A549 (cell line): ENCODE measurements around the gene DUXB. TPM values are rescaled to one million over a fixed set of nuclear protein-coding genes. Genes with fewer than 3 reads are reported as not detected.

ENCODE experiments used
- ATAC-seq, 2 experiments: fragments of 200-7000 bp in 1 of 2; fragments of >200 bp in 1 of 2; cut with Nextera tagmentation in 1 of 2; cut with Tn5 transposase in 1 of 2; 3 replicates each; pipeline versions ENCODE4 v1.8.0 to v1.9.1; 2018 to 2020; ENCODE audit warnings: mild to moderate bottlenecking in 1 of 2, moderate library complexity in 1 of 2
- CTCF ChIA-PET: fragments of 300-600 bp; sonication (Branson Sonifier 250); formaldehyde crosslinking; extraction: SDS; loops from one replicate; lab custom pipeline; 2021; ENCODE audit warnings: antibody characterized with exemption, inconsistent platforms; lab: Yijun Ruan, JAX
- POLR2A ChIA-PET: fragments of 350-600 bp; formaldehyde crosslinking; extraction: SDS; loops from one replicate; lab custom pipeline; 2021; ENCODE audit warnings: antibody characterized with exemption, inconsistent platforms; lab: Yijun Ruan, JAX
- DNase-seq, 2 experiments: peaks; one replicate each; pipeline versions ENCODE4 v3.0.0 to v3.0.0-alpha.2; 2011 to 2016; ENCODE audit warnings: low read depth in 1 of 2, low spot score in 1 of 2
- FAIRE-seq: peaks from 2 replicates; lab custom pipeline; 2011; peaks lifted over from hg19 to GRCh38; lab: Jason Lieb, UNC
- H3K27ac ChIP-seq, 2 experiments: fragments of >200 bp; sonication (Bioruptor Twin); formaldehyde crosslinking; 3 replicates each; pipeline ENCODE4 v1.5.1; 2016 to 2017
- H3K4me1 ChIP-seq: fragments of >200 bp; sonication (Bioruptor Twin); formaldehyde crosslinking; 3 replicates; pipeline ENCODE4 v1.6.1; 2016
- H3K4me2 ChIP-seq: fragments of >200 bp; sonication (Bioruptor Twin); formaldehyde crosslinking; 3 replicates; pipeline ENCODE4 v1.6.1; 2016
- H3K4me3 ChIP-seq: fragments of >200 bp; sonication (Bioruptor Twin); formaldehyde crosslinking; 3 replicates; pipeline ENCODE4 v1.5.1; 2016
- H3K9me3 ChIP-seq: fragments of >200 bp; sonication (Bioruptor Twin); formaldehyde crosslinking; 3 replicates; pipeline ENCODE4 v1.6.1; 2016
- CBX8 ChIP-seq: fragments of 200-600 bp; sonication (generic); IDR thresholded peaks from 2 replicates; pipeline ENCODE4 v1.6.1; 2016
- CHD2 ChIP-seq: fragments of 150-350 bp; IDR thresholded peaks from 2 replicates; pipeline ENCODE4 v1.6.1; 2014; ENCODE audit warnings: low read length; ENCODE audit not compliant: partially characterized antibody
- EHF ChIP-seq: fragments of 250-450 bp; sonication (Bioruptor Pico); IDR thresholded peaks from 2 replicates; pipeline ENCODE4 v1.5.0; 2020; ENCODE audit warnings: mild to moderate bottlenecking
- EP300 ChIP-seq, 2 experiments: fragments of >200 bp; sonication (Bioruptor Twin); formaldehyde crosslinking; IDR thresholded peaks; 2 replicates in 1 of 2; 3 replicates in 1 of 2; pipeline ENCODE4 v1.6.1; 2016 to 2017
- ESRRA ChIP-seq: fragments of 150-350 bp; IDR thresholded peaks from 2 replicates; pipeline ENCODE4 v1.6.1; 2014; ENCODE audit warnings: mild to moderate bottlenecking, low read length, borderline replicate concordance
- FOSL2 ChIP-seq, 2 experiments: fragments of 450-650 bp in 1 of 2; fragments of >200 bp in 1 of 2; sonication (Bioruptor Twin) in 1 of 2; formaldehyde crosslinking; IDR thresholded peaks; 2 replicates each; pipeline versions ENCODE4 v1.5.0 to v1.6.1; 2016 to 2020; ENCODE audit warnings: mild to moderate bottlenecking in 1 of 2, moderate library complexity in 1 of 2
- HOXA7 ChIP-seq: fragments of 250-450 bp; sonication (Bioruptor Pico); IDR thresholded peaks from 2 replicates; pipeline ENCODE4 v1.5.0; 2020; ENCODE audit warnings: mild to moderate bottlenecking, moderate library complexity
- MYC ChIP-seq: IDR thresholded peaks from 2 replicates; pipeline ENCODE4 v1.6.1; 2012; ENCODE audit warnings: mild to moderate bottlenecking, inconsistent platforms, low read length, improper control_type of control experiment, borderline replicate concordance
- NR3C1 ChIP-seq: fragments of >200 bp; sonication (Bioruptor Twin); formaldehyde crosslinking; IDR thresholded peaks from 3 replicates; pipeline ENCODE4 v1.6.1; 2017
- POLR2A ChIP-seq: IDR thresholded peaks from 2 replicates; pipeline ENCODE4 v1.6.1; 2012; ENCODE audit warnings: mild to moderate bottlenecking, low read length
- RAD21 ChIP-seq, 2 experiments: fragments of >200 bp in 1 of 2; sonication (Bioruptor Twin) in 1 of 2; formaldehyde crosslinking in 1 of 2; IDR thresholded peaks in 1 of 2; conservative IDR thresholded peaks in 1 of 2; 2 replicates in 1 of 2; 3 replicates in 1 of 2; pipeline ENCODE4 v1.6.1; 2012 to 2018; ENCODE audit warnings: inconsistent platforms in 1 of 2
- RNF2 ChIP-seq: fragments of 200-600 bp; sonication (generic); IDR thresholded peaks from 2 replicates; pipeline ENCODE4 v1.6.1; 2016; ENCODE audit warnings: low read depth, mild to moderate bottlenecking, antibody characterized with exemption, moderate library complexity, borderline replicate concordance
- SREBF2 ChIP-seq: fragments of 450-650 bp; IDR thresholded peaks from 2 replicates; pipeline ENCODE4 v1.6.1; 2014; ENCODE audit warnings: mild to moderate bottlenecking, moderate library complexity
- ZC3H11A ChIP-seq: fragments of 450-650 bp; IDR thresholded peaks from 2 replicates; pipeline ENCODE4 v1.6.1; 2014; ENCODE audit warnings: antibody characterized with exemption, mild to moderate bottlenecking
- ZFP36 ChIP-seq: fragments of 450-650 bp; IDR thresholded peaks from 2 replicates; pipeline ENCODE4 v1.6.1; 2014; ENCODE audit warnings: borderline replicate concordance; ENCODE audit not compliant: partially characterized antibody
- WGBS: methylation state at CpG from one replicate; pipeline ENCODE4 v1.1.6; 2017; ENCODE audit errors: missing lambda C conversion rate; 5-methylcytosine and 5-hydroxymethylcytosine counted together
- polyA plus RNA-seq, 4 experiments: library from polyadenylated mRNA; depleted of rRNA in 3 of 4; stranded (reverse); fragments of >200 nt; fragmentation: RNase III in 1 of 4; extraction: RNeasy Plus Mini Kit Qiagen cat#74134 plus additional on column Dnase treatment in 1 of 4; gene quantifications; 2 replicates in 3 of 4; 3 replicates in 1 of 4; pipeline ENCODE4 v1.2.3, GENCODE V29; 2011 to 2017
- TF ChIP-seq, protein P1 (sequence below): fragments of 450-650 bp; IDR thresholded peaks from 2 replicates; pipeline ENCODE4 v1.6.1; 2014; ENCODE audit warnings: antibody characterized with exemption
- TF ChIP-seq, protein P2 (sequence below): fragments of 250-450 bp; sonication (Bioruptor Pico); IDR thresholded peaks from 2 replicates; pipeline ENCODE4 v1.5.0; 2020; ENCODE audit warnings: low read depth, mild to moderate bottlenecking, moderate library complexity
- TF ChIP-seq, protein P3 (sequence below): fragments of >200 bp; sonication (Bioruptor Twin); formaldehyde crosslinking; IDR thresholded peaks from 2 replicates; pipeline ENCODE4 v1.6.1; 2016
- TF ChIP-seq, protein P4 (sequence below): fragments of >200 bp; sonication (Bioruptor Twin); formaldehyde crosslinking; IDR thresholded peaks from 3 replicates; pipeline ENCODE4 v1.5.1; 2016
- TF ChIP-seq, protein P5 (sequence below): fragments of 150-350 bp; IDR thresholded peaks from 2 replicates; pipeline ENCODE4 v1.6.1; 2014; ENCODE audit warnings: low read depth, mild to moderate bottlenecking, low read length
- TF ChIP-seq, protein P6 (sequence below): fragments of 200-600 bp; sonication (generic); IDR thresholded peaks from 2 replicates; pipeline ENCODE4 v1.6.1; 2016; ENCODE audit warnings: antibody characterized with exemption, mild to moderate bottlenecking, moderate library complexity

DUXB gene
- polyA plus RNA-seq, 2 of the 4 experiments (the other 2 are of a cell fraction): not detected

DNA sequence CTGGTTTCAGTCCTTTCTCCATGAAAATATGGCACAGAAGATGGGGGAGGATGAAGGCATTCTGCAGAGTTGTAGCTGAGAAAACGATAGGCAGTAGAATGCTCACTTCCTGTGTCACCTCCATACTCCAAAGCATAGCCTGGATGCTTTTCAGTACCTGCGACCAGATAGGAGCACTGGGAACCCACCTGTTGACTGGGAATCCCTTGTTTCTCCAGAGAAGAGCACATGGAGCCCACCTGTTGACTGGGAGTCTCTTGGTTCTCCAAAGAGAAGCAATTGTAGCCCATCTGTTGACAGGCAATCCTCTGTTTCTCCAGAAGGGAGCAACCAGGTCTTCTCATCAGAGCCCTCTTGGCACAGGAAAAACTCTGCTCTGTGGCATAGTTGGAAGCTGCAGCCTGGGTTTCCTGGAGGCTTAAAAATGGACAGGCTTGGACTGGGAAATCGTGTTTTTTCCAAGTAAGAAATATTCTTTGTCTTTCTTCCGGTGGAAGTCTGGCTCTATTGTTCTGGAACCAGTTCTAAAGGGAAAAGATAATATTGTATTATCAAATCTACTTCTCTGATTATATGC, 40.4 kb downstream of the DUXB start:
- 79% methylated on average over 4 of the region's 4 CpGs for WGBS
- FAIRE-seq (no peak), ATAC-seq (no peak), DNase-seq (no peak)
- no peak overlapping the region for H3K27ac ChIP-seq
- H3K4me2 ChIP-seq: no peak overlapping the region
- no peaks in the 10 kb centered on the region for H3K9me3 ChIP-seq
- CTCF ChIA-PET: no interaction called here
- no peaks in the 10 kb centered on the region for H3K4me1 ChIP-seq
- POLR2A ChIA-PET: no interaction called here
- TF ChIP-seq RAD21 (conservative IDR thresholded peaks at IDR 0.05 in 1 of 2, IDR thresholded peaks at IDR 0.05 in 1 of 2): no peak
- no peak for TF ChIP-seq NR3C1
- TF ChIP-seq, protein P1, sequence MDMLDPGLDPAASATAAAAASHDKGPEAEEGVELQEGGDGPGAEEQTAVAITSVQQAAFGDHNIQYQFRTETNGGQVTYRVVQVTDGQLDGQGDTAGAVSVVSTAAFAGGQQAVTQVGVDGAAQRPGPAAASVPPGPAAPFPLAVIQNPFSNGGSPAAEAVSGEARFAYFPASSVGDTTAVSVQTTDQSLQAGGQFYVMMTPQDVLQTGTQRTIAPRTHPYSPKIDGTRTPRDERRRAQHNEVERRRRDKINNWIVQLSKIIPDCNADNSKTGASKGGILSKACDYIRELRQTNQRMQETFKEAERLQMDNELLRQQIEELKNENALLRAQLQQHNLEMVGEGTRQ: no peak
- TF ChIP-seq, protein P2, sequence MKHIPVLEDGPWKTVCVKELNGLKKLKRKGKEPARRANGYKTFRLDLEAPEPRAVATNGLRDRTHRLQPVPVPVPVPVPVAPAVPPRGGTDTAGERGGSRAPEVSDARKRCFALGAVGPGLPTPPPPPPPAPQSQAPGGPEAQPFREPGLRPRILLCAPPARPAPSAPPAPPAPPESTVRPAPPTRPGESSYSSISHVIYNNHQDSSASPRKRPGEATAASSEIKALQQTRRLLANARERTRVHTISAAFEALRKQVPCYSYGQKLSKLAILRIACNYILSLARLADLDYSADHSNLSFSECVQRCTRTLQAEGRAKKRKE: no peak
- TF ChIP-seq, protein P3, sequence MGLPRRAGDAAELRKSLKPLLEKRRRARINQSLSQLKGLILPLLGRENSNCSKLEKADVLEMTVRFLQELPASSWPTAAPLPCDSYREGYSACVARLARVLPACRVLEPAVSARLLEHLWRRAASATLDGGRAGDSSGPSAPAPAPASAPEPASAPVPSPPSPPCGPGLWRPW: no peak
- TF ChIP-seq FOSL2 (IDR thresholded peaks at IDR 0.05): no peak
- no peak for TF ChIP-seq FOSL2 (CRISPR knock-in tag; IDR thresholded peaks at IDR 0.05)
- TF ChIP-seq ZFP36: no peak
- H3K4me3 ChIP-seq: no peak overlapping the region

DNA sequence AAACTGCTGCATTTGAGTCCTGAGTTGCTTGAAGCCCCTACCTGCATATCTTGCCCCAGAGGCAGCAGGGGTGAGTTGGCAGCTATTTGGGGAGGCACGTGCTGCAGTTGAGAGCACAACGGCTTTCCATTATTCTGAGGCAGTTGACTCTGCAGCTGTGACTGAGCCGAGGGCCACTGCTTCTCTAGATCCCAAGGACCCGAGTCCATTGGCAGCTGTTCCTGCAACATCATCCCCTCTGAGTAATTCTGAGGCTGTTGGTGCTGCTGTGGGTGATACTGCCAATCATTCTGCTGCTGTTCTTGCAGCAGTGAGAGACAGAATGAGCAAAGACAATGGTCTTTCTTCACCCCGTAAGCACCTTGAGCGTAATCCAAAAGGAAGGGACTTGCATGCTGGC, 40.9 kb downstream of the DUXB start:
- no peak for TF ChIP-seq EHF
- no peak for TF ChIP-seq ESRRA
- TF ChIP-seq HOXA7: no peak
- no peak for TF ChIP-seq POLR2A
- TF ChIP-seq, protein P1: no peak
- TF ChIP-seq EP300 (IDR thresholded peaks at IDR 0.05): no peak
- TF ChIP-seq, protein P4, sequence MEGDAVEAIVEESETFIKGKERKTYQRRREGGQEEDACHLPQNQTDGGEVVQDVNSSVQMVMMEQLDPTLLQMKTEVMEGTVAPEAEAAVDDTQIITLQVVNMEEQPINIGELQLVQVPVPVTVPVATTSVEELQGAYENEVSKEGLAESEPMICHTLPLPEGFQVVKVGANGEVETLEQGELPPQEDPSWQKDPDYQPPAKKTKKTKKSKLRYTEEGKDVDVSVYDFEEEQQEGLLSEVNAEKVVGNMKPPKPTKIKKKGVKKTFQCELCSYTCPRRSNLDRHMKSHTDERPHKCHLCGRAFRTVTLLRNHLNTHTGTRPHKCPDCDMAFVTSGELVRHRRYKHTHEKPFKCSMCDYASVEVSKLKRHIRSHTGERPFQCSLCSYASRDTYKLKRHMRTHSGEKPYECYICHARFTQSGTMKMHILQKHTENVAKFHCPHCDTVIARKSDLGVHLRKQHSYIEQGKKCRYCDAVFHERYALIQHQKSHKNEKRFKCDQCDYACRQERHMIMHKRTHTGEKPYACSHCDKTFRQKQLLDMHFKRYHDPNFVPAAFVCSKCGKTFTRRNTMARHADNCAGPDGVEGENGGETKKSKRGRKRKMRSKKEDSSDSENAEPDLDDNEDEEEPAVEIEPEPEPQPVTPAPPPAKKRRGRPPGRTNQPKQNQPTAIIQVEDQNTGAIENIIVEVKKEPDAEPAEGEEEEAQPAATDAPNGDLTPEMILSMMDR: no peak
- no peak for TF ChIP-seq SREBF2
- TF ChIP-seq, protein P5, sequence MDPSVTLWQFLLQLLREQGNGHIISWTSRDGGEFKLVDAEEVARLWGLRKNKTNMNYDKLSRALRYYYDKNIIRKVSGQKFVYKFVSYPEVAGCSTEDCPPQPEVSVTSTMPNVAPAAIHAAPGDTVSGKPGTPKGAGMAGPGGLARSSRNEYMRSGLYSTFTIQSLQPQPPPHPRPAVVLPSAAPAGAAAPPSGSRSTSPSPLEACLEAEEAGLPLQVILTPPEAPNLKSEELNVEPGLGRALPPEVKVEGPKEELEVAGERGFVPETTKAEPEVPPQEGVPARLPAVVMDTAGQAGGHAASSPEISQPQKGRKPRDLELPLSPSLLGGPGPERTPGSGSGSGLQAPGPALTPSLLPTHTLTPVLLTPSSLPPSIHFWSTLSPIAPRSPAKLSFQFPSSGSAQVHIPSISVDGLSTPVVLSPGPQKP: no peak
- no peak for TF ChIP-seq RNF2
- no peak for TF ChIP-seq CHD2
- TF ChIP-seq CBX8: no peak
- TF ChIP-seq, protein P6, sequence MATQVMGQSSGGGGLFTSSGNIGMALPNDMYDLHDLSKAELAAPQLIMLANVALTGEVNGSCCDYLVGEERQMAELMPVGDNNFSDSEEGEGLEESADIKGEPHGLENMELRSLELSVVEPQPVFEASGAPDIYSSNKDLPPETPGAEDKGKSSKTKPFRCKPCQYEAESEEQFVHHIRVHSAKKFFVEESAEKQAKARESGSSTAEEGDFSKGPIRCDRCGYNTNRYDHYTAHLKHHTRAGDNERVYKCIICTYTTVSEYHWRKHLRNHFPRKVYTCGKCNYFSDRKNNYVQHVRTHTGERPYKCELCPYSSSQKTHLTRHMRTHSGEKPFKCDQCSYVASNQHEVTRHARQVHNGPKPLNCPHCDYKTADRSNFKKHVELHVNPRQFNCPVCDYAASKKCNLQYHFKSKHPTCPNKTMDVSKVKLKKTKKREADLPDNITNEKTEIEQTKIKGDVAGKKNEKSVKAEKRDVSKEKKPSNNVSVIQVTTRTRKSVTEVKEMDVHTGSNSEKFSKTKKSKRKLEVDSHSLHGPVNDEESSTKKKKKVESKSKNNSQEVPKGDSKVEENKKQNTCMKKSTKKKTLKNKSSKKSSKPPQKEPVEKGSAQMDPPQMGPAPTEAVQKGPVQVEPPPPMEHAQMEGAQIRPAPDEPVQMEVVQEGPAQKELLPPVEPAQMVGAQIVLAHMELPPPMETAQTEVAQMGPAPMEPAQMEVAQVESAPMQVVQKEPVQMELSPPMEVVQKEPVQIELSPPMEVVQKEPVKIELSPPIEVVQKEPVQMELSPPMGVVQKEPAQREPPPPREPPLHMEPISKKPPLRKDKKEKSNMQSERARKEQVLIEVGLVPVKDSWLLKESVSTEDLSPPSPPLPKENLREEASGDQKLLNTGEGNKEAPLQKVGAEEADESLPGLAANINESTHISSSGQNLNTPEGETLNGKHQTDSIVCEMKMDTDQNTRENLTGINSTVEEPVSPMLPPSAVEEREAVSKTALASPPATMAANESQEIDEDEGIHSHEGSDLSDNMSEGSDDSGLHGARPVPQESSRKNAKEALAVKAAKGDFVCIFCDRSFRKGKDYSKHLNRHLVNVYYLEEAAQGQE: no peak
- TF ChIP-seq MYC: no peak
- TF ChIP-seq ZC3H11A: no peak
- TF ChIP-seq RAD21 (conservative IDR thresholded peaks at IDR 0.05 in 1 of 2, IDR thresholded peaks at IDR 0.05 in 1 of 2): no peak
- Histone ChIP-seq H3K4me3 (no peak overlapping the region), H3K9me3 (no peaks in the 10 kb centered on the region), H3K4me2 (no peak overlapping the region), H3K27ac (no peak overlapping the region), H3K4me1 (no peaks in the 10 kb centered on the region)
- ATAC-seq (no peak), FAIRE-seq (no peak), DNase-seq (no peak)
- POLR2A ChIA-PET: interaction anchor here (0.7 kb wide), 1 partner anchor 54 kb away, joined by 4 read pairs; no protein-coding TSS in a partner anchor
- 84% methylated on average over 6 of the region's 6 CpGs for WGBS
- CTCF ChIA-PET: no interaction called here
